Sigmoid colon (tissue), 7 donors: ENCODE data around the gene TMEM43. TPM values are rescaled to one million over a fixed set of nuclear protein-coding genes. Genes with fewer than 3 reads are reported as not detected.

Source experiments
- DNase-seq: peaks from one replicate; pipeline ENCODE4 v3.0.0-alpha.2; 2019
- H3K27ac ChIP-seq, 4 donors: fragments of 200-600 bp; sonication (generic); one replicate each; pipeline ENCODE4 v1.5.1; 2016 to 2019; ENCODE audit warnings: mild to moderate bottlenecking in 1 of 4
- H3K27me3 ChIP-seq, 3 donors: fragments of 200-600 bp; sonication (generic); one replicate each; pipeline ENCODE4 v1.5.1; 2019; ENCODE audit warnings: mild to moderate bottlenecking in 1 of 3
- H3K36me3 ChIP-seq, 4 donors: fragments of 200-600 bp; sonication (generic); one replicate each; pipeline ENCODE4 v1.5.1; 2016 to 2019
- H3K4me1 ChIP-seq, 4 donors: fragments of 200-600 bp; sonication (generic); one replicate each; pipeline ENCODE4 v1.5.1; 2017 to 2019
- H3K4me3 ChIP-seq, 4 donors: fragments of 200-600 bp; sonication (generic); one replicate each; pipeline ENCODE4 v1.5.1; 2017 to 2019; ENCODE audit warnings: mild to moderate bottlenecking in 2 of 4, moderate library complexity in 1 of 4
- H3K9me3 ChIP-seq, 4 donors: fragments of 200-600 bp in 3 of 4; sonication (generic) in 3 of 4; one replicate each; pipeline versions ENCODE4 v1.5.1 to v1.6.1; 2013 to 2019
- CTCF ChIP-seq, 4 experiments: fragments of 450-650 bp in 3 of 4; fragments of 200-600 bp in 1 of 4; IDR thresholded peaks; one replicate each; pipeline ENCODE4 v1.5.1; 2016 to 2019; ENCODE audit warnings: antibody characterized with exemption in 4 of 4, mild to moderate bottlenecking in 3 of 4, moderate library complexity in 2 of 4
- EP300 ChIP-seq, 4 donors: sonication (generic); formaldehyde crosslinking; IDR thresholded peaks; one replicate each; pipeline ENCODE4 v1.6.1; 2017; ENCODE audit warnings: antibody characterized with exemption in 4 of 4
- POLR2A ChIP-seq, 2 donors: fragments of 450-650 bp; IDR thresholded peaks; one replicate each; pipeline ENCODE4 v1.6.1; 2016; ENCODE audit warnings: antibody characterized with exemption in 2 of 2, mild to moderate bottlenecking in 2 of 2, moderate library complexity in 2 of 2
- POLR2AphosphoS5 ChIP-seq, 4 donors: sonication (generic); formaldehyde crosslinking; IDR thresholded peaks; one replicate each; pipeline ENCODE4 v1.6.1; 2017; ENCODE audit warnings: antibody characterized with exemption in 4 of 4
- whole genome bisulfite sequencing, 2 donors: extraction: QIAGEN DNeasy Blood & Tissue Kit; methylation state at CpG; one replicate each; pipeline ENCODE4 v1.1.7; 2013; 5-methylcytosine and 5-hydroxymethylcytosine counted together
- intact Hi-C: fragments of 100-400 bp; cut with DNase I; formaldehyde crosslinking; loops from one replicate; pipeline ENCODE4 v1.15.1; 2023
- polyA plus RNA-seq, 3 donors: library from polyadenylated mRNA; stranded (reverse); fragments of 200-250 nt; gene quantifications; one replicate each; pipeline ENCODE4 v1.2.3, GENCODE V29; 2013
- total RNA-seq, 4 donors: library from RNA; depleted of rRNA; stranded (reverse); fragments of >200 nt; gene quantifications; one replicate each; pipeline ENCODE4 v1.1.0, GENCODE V29; 2016
- donor health status: healthy with polysubstance abuse.
- donor health status: Bipolar disorder and iron deficiency.
- donor health status: healthy.

Gene TMEM43
- total and polyA plus RNA-seq, 7 donors = 6.0 to 88.3 (median 68.0) TPM

DNA sequence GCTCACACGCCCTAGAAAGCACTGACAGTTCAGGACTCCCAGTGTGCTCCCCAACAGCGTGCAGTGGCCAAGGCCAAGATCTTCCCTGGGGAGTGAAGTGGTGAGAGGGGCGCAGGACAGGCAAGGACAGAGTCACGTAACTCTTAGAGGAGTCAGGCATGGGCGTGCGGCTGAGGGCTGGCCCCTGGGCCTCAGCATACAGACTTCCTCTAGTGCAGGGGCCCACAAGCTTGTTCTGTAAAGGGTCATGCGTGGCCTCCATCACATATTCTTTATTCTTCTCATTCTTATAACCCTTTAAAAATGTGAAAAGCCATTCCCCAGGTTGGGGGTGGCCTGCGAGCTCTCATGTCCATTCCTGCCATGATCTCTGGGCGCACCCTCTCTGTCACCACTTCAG lies 25.2 kb downstream of the TMEM43 start:
- TF ChIP-seq POLR2A (IDR thresholded peaks at IDR 0.05) = no peak
- TF ChIP-seq CTCF (IDR thresholded peaks at IDR 0.05) = no peak
- no peak for TF ChIP-seq POLR2AphosphoS5 (IDR thresholded peaks at IDR 0.05)
- TF ChIP-seq EP300 (IDR thresholded peaks at IDR 0.05) = no peak
- no peak for DNase-seq
- H3K36me3 ChIP-seq = peaks cover 2 to 91% (median 22%) of the 10 kb centered on the region in 4 donors
- H3K27ac ChIP-seq = no peak overlapping the region
- H3K9me3 ChIP-seq = no peaks in the 10 kb centered on the region
- 97% methylated on average over 9 of the region's 9 CpGs for WGBS, 2 donors
- no peak overlapping the region for H3K4me3 ChIP-seq
- H3K27me3 ChIP-seq = no peaks in the 10 kb centered on the region
- intact Hi-C loops = no loop called here
- peaks cover 0 to 19% (median 16%) of the 10 kb centered on the region in 4 donors for H3K4me1 ChIP-seq

- no peak for TF ChIP-seq CTCF (IDR thresholded peaks at IDR 0.05)
- TF ChIP-seq POLR2A (IDR thresholded peaks at IDR 0.05) = no peak
- TF ChIP-seq EP300 (IDR thresholded peaks at IDR 0.05) = no peak
- TF ChIP-seq POLR2AphosphoS5 (IDR thresholded peaks at IDR 0.05) = no peak
- H3K36me3 ChIP-seq = peaks cover 2 to 96% (median 22%) of the 10 kb centered on the region in 4 donors
- no peaks in the 10 kb centered on the region for H3K27me3 ChIP-seq
- DNase-seq = no peak
- H3K4me1 ChIP-seq = peaks cover 0 to 13% (median 10%) of the 10 kb centered on the region in 4 donors
- 97% methylated on average over 9 of the region's 9 CpGs for WGBS, 2 donors
- intact Hi-C loops = no loop called here
- H3K9me3 ChIP-seq = no peaks in the 10 kb centered on the region
- H3K27ac ChIP-seq = no peak overlapping the region
- no peak overlapping the region for H3K4me3 ChIP-seq
Measured at GRCh38 chr3:14150491-14151230, 25.8 kb downstream of the TMEM43 start.

DNA sequence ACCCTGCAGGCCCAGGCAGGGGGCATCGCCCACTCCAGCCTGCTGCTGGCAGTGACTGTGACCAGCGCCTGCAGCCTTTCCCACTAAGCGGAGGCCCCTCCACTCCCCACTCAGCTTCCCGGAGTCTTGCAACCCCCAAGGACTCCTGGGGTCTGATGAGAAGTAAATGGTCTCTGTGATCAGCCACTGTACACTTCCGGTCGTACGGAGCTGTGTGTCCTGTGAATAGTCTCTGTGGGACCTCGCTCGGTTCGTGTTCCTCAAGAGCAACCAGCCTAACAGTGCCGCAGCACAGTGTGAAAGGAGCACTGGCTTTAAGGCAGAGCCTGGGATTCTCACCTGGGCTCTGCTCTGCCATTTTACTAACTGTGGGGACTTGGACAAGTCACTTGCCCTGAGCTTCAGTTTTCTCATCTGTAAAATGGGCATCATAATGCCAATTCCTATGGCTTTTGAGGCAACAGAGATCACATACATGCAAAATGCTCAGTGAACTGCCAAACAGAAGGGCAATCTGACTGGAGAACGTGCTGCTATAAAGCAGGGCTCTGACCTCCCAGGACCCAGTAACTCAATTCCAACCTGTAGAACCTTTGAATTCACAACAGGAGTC lies 26.7 kb downstream of the TMEM43 start:
- peaks cover 2 to 96% (median 28%) of the 10 kb centered on the region in 4 donors for H3K36me3 ChIP-seq
- WGBS, 2 donors = 91% methylated on average over 12 of the region's 12 CpGs
- no peak for DNase-seq

GRCh38 chr3:14152233-14152962 lies 27.5 kb downstream of the TMEM43 start:
- no peak overlapping the region for H3K27ac ChIP-seq
- H3K36me3 ChIP-seq = peaks cover 0 to 96% (median 28%) of the 10 kb centered on the region in 4 donors
- DNase-seq = no peak

More for the DNA sequence above, 26.7 kb downstream of the TMEM43 start:
- Histone ChIP-seq H3K9me3 (no peaks in the 10 kb centered on the region), H3K27me3 (no peaks in the 10 kb centered on the region), H3K27ac (no peak overlapping the region), H3K4me1 (peaks cover 0 to 5% (median 3%) of the 10 kb centered on the region in 4 donors), H3K4me3 (no peak overlapping the region)
- intact Hi-C loops = no loop called here
- TF ChIP-seq POLR2AphosphoS5 (IDR thresholded peaks at IDR 0.05) (no peak), CTCF (IDR thresholded peaks at IDR 0.05) (no peak), POLR2A (IDR thresholded peaks at IDR 0.05) (no peak), EP300 (IDR thresholded peaks at IDR 0.05) (no peak)

More at GRCh38 chr3:14152233-14152962, 27.5 kb downstream of the TMEM43 start:
- WGBS, 2 donors = 85 to 91% methylated on average over 11 of the region's 11 CpGs
- Histone ChIP-seq H3K27me3 (no peaks in the 10 kb centered on the region), H3K4me3 (no peak overlapping the region), H3K4me1 (no peaks in the 10 kb centered on the region), H3K9me3 (no peaks in the 10 kb centered on the region)
- intact Hi-C loops = no loop called here
- TF ChIP-seq POLR2A (IDR thresholded peaks at IDR 0.05) (no peak), CTCF (IDR thresholded peaks at IDR 0.05) (no peak), POLR2AphosphoS5 (IDR thresholded peaks at IDR 0.05) (no peak), EP300 (IDR thresholded peaks at IDR 0.05) (no peak)
